Measurements from ENCODE around the gene DHCR7.

DNA sequence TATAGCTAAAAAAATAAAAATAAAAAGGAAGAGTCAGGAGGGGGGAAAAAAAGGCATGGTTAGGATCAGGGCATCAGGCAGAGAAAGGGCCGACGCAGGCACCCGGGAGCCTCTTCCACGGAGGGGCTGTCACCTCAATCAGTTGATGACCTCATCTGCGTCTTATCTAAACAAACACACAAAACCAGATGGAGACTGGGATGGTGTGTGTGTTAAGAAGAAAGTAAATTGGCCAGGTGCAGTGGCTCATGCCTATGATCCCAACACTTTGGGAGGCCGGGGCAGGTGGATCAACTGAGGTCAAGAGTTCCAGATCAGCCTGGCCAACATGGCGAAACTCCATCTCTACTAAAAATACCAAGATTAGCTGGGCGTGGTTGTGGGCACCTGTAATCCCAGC lies 63.6 kb downstream of the DHCR7 start:
- TF ChIP-seq YY1 (IDR thresholded peaks at IDR 0.05; ENCODE audit: insufficient read depth, insufficient read length) = no peak
- TF ChIP-seq ZNF274 (IDR thresholded peaks at IDR 0.05; ENCODE audit: low read depth, low read length) = no peak
